B cell (primary cell): ENCODE measurements around the gene IFT122. TPM values are rescaled to one million over a fixed set of nuclear protein-coding genes. Genes with fewer than 3 reads are reported as not detected.

Experiments
- ATAC-seq: fragments of 200-7000 bp; cut with Tn5 transposase; one replicate; pipeline ENCODE4 v1.10.0; 2021; ENCODE audit warnings: low read depth, mild to moderate bottlenecking, moderate number of reproducible peaks, moderate library complexity
- CTCF ChIA-PET: fragments of 350-600 bp; sonication (Branson Sonifier 250); formaldehyde crosslinking; loops from one replicate; lab custom pipeline; 2021; ENCODE audit warnings: antibody characterized with exemption, inconsistent platforms; lab: Charles Lee
- POLR2A ChIA-PET: fragments of 350-600 bp; sonication (Branson Sonifier 250); formaldehyde crosslinking; loops from one replicate; lab custom pipeline; 2021; ENCODE audit warnings: antibody characterized with exemption; lab: Charles Lee
- DNase-seq: peaks from one replicate; pipeline ENCODE4 v3.0.0; 2013
- H2AFZ ChIP-seq: 2 replicates; pipeline ENCODE4 v1.6.1; 2012; ENCODE audit warnings: mild to moderate bottlenecking, low read depth, low read length; ENCODE audit not compliant: insufficient read depth, poor library complexity, severe bottlenecking
- H3K27ac ChIP-seq, 2 donors: 1 replicate in 1 of 2; 2 replicates in 1 of 2; pipeline ENCODE4 v1.5.1; 2012 to 2013; ENCODE audit warnings: low read length in 2 of 2, mild to moderate bottlenecking in 2 of 2, moderate library complexity in 1 of 2
- H3K27me3 ChIP-seq, 4 experiments: fragments of 200-600 bp in 1 of 4; sonication (generic) in 1 of 4; replicated peaks in 1 of 4; 1 replicate in 2 of 4; 2 replicates in 2 of 4; pipeline versions ENCODE4 v1.6.1 to v1.7.0; 2013 to 2016; ENCODE audit warnings: low read length in 3 of 4, mild to moderate bottlenecking in 2 of 4, mixed read lengths in 1 of 4, moderate library complexity in 1 of 4; ENCODE audit not compliant: insufficient read depth in 4 of 4, control insufficient read depth in 3 of 4; ENCODE audit errors: control extremely low read depth in 1 of 4
- H3K36me3 ChIP-seq, 2 experiments: replicated peaks in 1 of 2; 1 replicate in 1 of 2; 2 replicates in 1 of 2; pipeline versions ENCODE4 v1.6.1 to v1.7.1; 2013; ENCODE audit warnings: low read length in 1 of 2; ENCODE audit not compliant: insufficient read depth in 2 of 2, control insufficient read depth in 1 of 2; ENCODE audit errors: control extremely low read depth in 1 of 2, extremely low read depth in 1 of 2
- H3K4me1 ChIP-seq, 2 donors: fragments of 200-600 bp in 1 of 2; sonication (generic) in 1 of 2; 1 replicate in 1 of 2; 2 replicates in 1 of 2; pipeline versions ENCODE4 v1.5.1 to v1.6.1; 2013 to 2017; ENCODE audit warnings: low read length in 2 of 2; ENCODE audit not compliant: control insufficient read depth in 2 of 2, insufficient read depth in 2 of 2
- H3K4me2 ChIP-seq: replicated peaks from 2 replicates; pipeline ENCODE3; 2012; ENCODE audit warnings: mild to moderate bottlenecking, low read depth, low read length; ENCODE audit not compliant: poor library complexity, severe bottlenecking
- H3K4me3 ChIP-seq, 5 experiments: fragments of 200-600 bp in 1 of 5; sonication (generic) in 1 of 5; 1 replicate in 3 of 5; 2 replicates in 2 of 5; pipeline versions ENCODE4 v1.5.1 to v1.7.0; 2011 to 2016; ENCODE audit warnings: low read length in 4 of 5, mild to moderate bottlenecking in 4 of 5, low read depth in 2 of 5, control low read depth in 1 of 5, moderate library complexity in 1 of 5; ENCODE audit not compliant: insufficient read depth in 1 of 5; ENCODE audit errors: control extremely low read depth in 1 of 5, extremely low read depth in 1 of 5
- H3K79me2 ChIP-seq: fragments of 200-600 bp; sonication (generic); one replicate; pipeline ENCODE4 v1.6.0; 2016; ENCODE audit warnings: low read length; ENCODE audit not compliant: control insufficient read depth, insufficient read depth
- H3K9ac ChIP-seq: fragments of 200-600 bp; sonication (generic); 2 replicates; pipeline ENCODE4 v1.6.1; 2017; ENCODE audit warnings: mild to moderate bottlenecking, low read length, moderate library complexity
- H3K9me3 ChIP-seq, 3 donors: one replicate each; pipeline versions ENCODE4 v1.6.1 to v1.7.1; 2013; ENCODE audit warnings: low read length in 2 of 3; ENCODE audit not compliant: control insufficient read depth in 2 of 3, insufficient read depth in 1 of 3; ENCODE audit errors: control extremely low read depth in 1 of 3
- H4K20me1 ChIP-seq: 2 replicates; pipeline ENCODE4 v1.6.0; 2012; ENCODE audit warnings: mild to moderate bottlenecking, low read length; ENCODE audit not compliant: insufficient read depth, control insufficient read depth, poor library complexity, severe bottlenecking
- H3K27ac Mint-ChIP-seq: one replicate; pipeline ENCODE4 v1.8.0; 2021; ENCODE audit warnings: mixed read lengths
- H3K27me3 Mint-ChIP-seq: one replicate; pipeline ENCODE4 v1.8.0; 2021; ENCODE audit warnings: mixed read lengths
- H3K4me1 Mint-ChIP-seq: one replicate; pipeline ENCODE4 v1.8.0; 2021; ENCODE audit warnings: mixed read lengths
- H3K4me3 Mint-ChIP-seq: one replicate; pipeline ENCODE4 v1.8.0; 2021; ENCODE audit warnings: mixed read lengths
- H3K9me3 Mint-ChIP-seq: one replicate; pipeline ENCODE4 v1.8.0; 2022; ENCODE audit warnings: mixed read lengths; ENCODE audit not compliant: insufficient read depth
- CTCF ChIP-seq: fragments of 200-600 bp; IDR thresholded peaks from one replicate; pipeline ENCODE4 v1.8.0; 2022; ENCODE audit warnings: antibody characterized with exemption, mild to moderate bottlenecking
- EZH2 ChIP-seq: IDR thresholded peaks from 2 replicates; pipeline ENCODE4 v1.6.1; 2012; ENCODE audit warnings: borderline replicate concordance, low read depth, mild to moderate bottlenecking, moderate library complexity, low read length; ENCODE audit not compliant: insufficient read depth, poor library complexity, severe bottlenecking
- WGBS: methylation state at CpG from one replicate; pipeline ENCODE4 v1.1.5; 2013; ENCODE audit warnings: missing lambda C conversion rate; ENCODE audit not compliant: insufficient coverage; 5-methylcytosine and 5-hydroxymethylcytosine counted together
- intact Hi-C: fragments of 100-400 bp; cut with micrococcal nuclease; formaldehyde crosslinking; loops from one replicate; pipeline ENCODE4 v1.10.0; 2022
- polyA plus RNA-seq: library from polyadenylated mRNA; depleted of rRNA; stranded (reverse); fragments of >200 nt; gene quantifications from 2 replicates; pipeline ENCODE4 v1.2.3, GENCODE V29; 2012
- total RNA-seq, 2 donors: library from RNA; stranded (reverse); fragments of 120-200 nt in 1 of 2; gene quantifications; 1 replicate in 1 of 2; 2 replicates in 1 of 2; pipeline versions ENCODE4 v1.2.3 to v1.2.4, GENCODE V29; 2013 to 2022

IFT122 gene
- total and polyA plus RNA-seq, 2 donors (not counting 1 experiment from before 2014, with no cell fraction given): 14.0 to 34.3 TPM

DNA sequence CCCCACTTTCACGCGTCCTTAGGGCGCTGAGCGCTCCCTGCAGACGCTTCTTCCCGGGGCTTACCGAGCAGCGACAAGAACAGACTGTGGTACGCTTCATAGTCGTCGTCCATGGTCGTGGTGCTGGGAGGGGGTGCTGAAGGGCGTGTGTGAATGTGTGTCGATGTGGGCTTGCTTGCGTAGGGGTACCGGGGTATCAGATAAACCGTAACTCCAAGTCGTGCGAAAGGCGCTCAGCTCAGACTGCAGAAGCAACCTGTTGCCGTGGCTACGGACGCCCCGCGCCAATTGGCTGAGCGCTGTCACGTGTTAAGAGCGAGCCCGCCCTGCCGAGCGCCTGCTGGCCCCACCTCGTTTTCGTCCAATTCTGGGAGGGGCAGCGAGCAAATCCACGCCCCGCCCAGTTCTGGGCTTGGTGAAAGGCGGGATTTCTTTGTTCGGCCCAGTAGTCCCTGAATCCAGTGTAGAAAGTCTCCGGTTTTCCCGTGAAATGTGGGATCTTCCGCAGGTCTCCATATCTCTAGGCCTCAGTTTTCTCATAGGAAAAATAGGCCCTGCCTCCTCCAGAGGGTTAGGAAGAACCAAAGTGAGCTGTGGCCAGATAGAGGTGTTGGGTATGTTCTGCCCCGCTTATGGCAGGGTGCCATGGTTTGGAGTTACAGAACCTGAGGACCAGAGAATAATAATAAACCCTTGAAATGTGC, 11.5 kb upstream of the IFT122 start, which contains the start of gene EFCAB12:
Gene EFCAB12, minus strand, starts transcription at position 261 of the 704 bp plus-strand sequence. Its CDS starts 148 bp downstream, at position 113.
- peak within 1 kb of the TSS; percentile 67 for H3K9ac ChIP-seq
- H2AFZ ChIP-seq: peak within 1 kb of the TSS; percentile 65
- peaks cover 22 to 37% of the 10 kb centered on the region in 2 experiments for H3K36me3 ChIP-seq
- no peaks in the 10 kb centered on the region for H4K20me1 ChIP-seq
- H3K9me3 Mint-ChIP-seq: peaks cover 7% of the 10 kb centered on the region
- ChIA-PET CTCF (interaction anchor here (1.2 to 3.2 kb wide), 4 partner anchors 11 to 45 kb away, joined by 3 to 9 read pairs (median 4); partner anchors contain the start of genes IFT122 and MBD4), POLR2A (interaction anchor here (0.6 to 2.4 kb wide), 3 partner anchors 11 to 279 kb away, joined by 3 to 17 read pairs (median 8); partner anchors contain the start of genes IFT122 and MBD4)
- DNase-seq: peak; percentile 91
- H3K4me2 ChIP-seq: peak within 1 kb of the TSS; percentile 99
- peaks cover 45 to 62% of the 10 kb centered on the region in 2 donors for H3K4me1 ChIP-seq
- H3K27me3 Mint-ChIP-seq: no peaks in the 10 kb centered on the region
- peak within 1 kb of the TSS; percentile 90 for H3K4me3 Mint-ChIP-seq
- peaks cover 43% of the 10 kb centered on the region for H3K79me2 ChIP-seq
- peak within 1 kb of the TSS; percentile 2 to 63 for H3K27ac ChIP-seq
- TF ChIP-seq CTCF (no peak), EZH2 (no peak)
- peaks cover 68% of the 10 kb centered on the region for H3K4me1 Mint-ChIP-seq
- peaks cover 0 to 21% (median 14%) of the 10 kb centered on the region in 3 donors for H3K9me3 ChIP-seq
- 6% methylated on average over 42 of the region's 42 CpGs for WGBS
- intact Hi-C loops: loop anchor here (1.0 kb wide), 2 partner anchors 11 to 29 kb away; partner anchors contain the start of gene MBD4
- peak within 1 kb of the TSS; percentile 22 to 68 (median 53) for H3K4me3 ChIP-seq
- ATAC-seq: peak; percentile 89
- H3K27ac Mint-ChIP-seq: peak within 1 kb of the TSS; percentile 88
- no peaks in the 10 kb centered on the region for H3K27me3 ChIP-seq
